Astrocyte (in vitro differentiated cells and primary cell): ENCODE measurements around the gene NHERF2. TPM values are rescaled to one million over a fixed set of nuclear protein-coding genes. Genes with fewer than 3 reads are reported as not detected.

Source experiments
- DNase-seq: peaks from one replicate; pipeline ENCODE4 v3.0.0-alpha.2; 2010; ENCODE audit warnings: low read depth
- FAIRE-seq: peaks from 2 replicates; lab custom pipeline; 2011; peaks lifted over from hg19 to GRCh38; lab: Jason Lieb, UNC
- H2AFZ ChIP-seq: 2 replicates; pipeline ENCODE4 v1.6.0; 2012; ENCODE audit warnings: low read depth, low read length, inconsistent platforms
- H3K27ac ChIP-seq: 2 replicates; pipeline ENCODE4 v1.5.1; 2011; ENCODE audit warnings: low read depth, low read length, inconsistent platforms
- H3K27me3 ChIP-seq: 2 replicates; pipeline ENCODE4 v1.6.0; 2011; ENCODE audit warnings: low read length, inconsistent platforms; ENCODE audit not compliant: insufficient read depth
- H3K36me3 ChIP-seq: 2 replicates; pipeline ENCODE4 v1.5.1; 2011; ENCODE audit warnings: low read length, inconsistent platforms; ENCODE audit not compliant: insufficient read depth
- H3K4me1 ChIP-seq: 2 replicates; pipeline ENCODE4 v1.5.1; 2011; ENCODE audit warnings: low read length, inconsistent platforms; ENCODE audit not compliant: insufficient read depth
- H3K4me2 ChIP-seq: 2 replicates; pipeline ENCODE4 v1.6.0; 2012; ENCODE audit warnings: low read length, inconsistent platforms
- H3K4me3 ChIP-seq: 2 replicates; pipeline ENCODE4 v1.5.1; 2011; ENCODE audit warnings: low read depth, mild to moderate bottlenecking, low read length, inconsistent platforms; ENCODE audit not compliant: insufficient read depth
- H3K79me2 ChIP-seq: 2 replicates; pipeline ENCODE4 v1.6.0; 2012; ENCODE audit warnings: mild to moderate bottlenecking, low read length, inconsistent platforms; ENCODE audit not compliant: insufficient read depth
- H3K9ac ChIP-seq: 2 replicates; pipeline ENCODE4 v1.6.0; 2012; ENCODE audit warnings: mild to moderate bottlenecking, low read length, inconsistent platforms
- H3K9me3 ChIP-seq: 2 replicates; pipeline ENCODE4 v1.5.1; 2012; ENCODE audit warnings: low read depth, mild to moderate bottlenecking, low read length, inconsistent platforms; ENCODE audit not compliant: insufficient read depth
- H4K20me1 ChIP-seq: 2 replicates; pipeline ENCODE4 v1.6.0; 2012; ENCODE audit warnings: low read length, inconsistent platforms; ENCODE audit not compliant: insufficient read depth
- H3K27ac Mint-ChIP-seq: one replicate; pipeline ENCODE4 v1.8.0; 2021; ENCODE audit warnings: mild to moderate bottlenecking, mixed read lengths; ENCODE audit not compliant: unreplicated experiment
- H3K27me3 Mint-ChIP-seq: one replicate; pipeline ENCODE4 v1.8.0; 2021; ENCODE audit warnings: low read depth, mixed read lengths; ENCODE audit not compliant: unreplicated experiment
- H3K36me3 Mint-ChIP-seq: one replicate; pipeline ENCODE4 v1.8.0; 2021; ENCODE audit warnings: low read depth, mixed read lengths; ENCODE audit not compliant: unreplicated experiment
- H3K4me1 Mint-ChIP-seq: one replicate; pipeline ENCODE4 v1.8.0; 2021; ENCODE audit warnings: low read depth, mixed read lengths; ENCODE audit not compliant: unreplicated experiment
- H3K4me3 Mint-ChIP-seq: one replicate; pipeline ENCODE4 v1.8.0; 2021; ENCODE audit warnings: mild to moderate bottlenecking, moderate library complexity, mixed read lengths; ENCODE audit not compliant: unreplicated experiment
- H3K9me3 Mint-ChIP-seq: one replicate; pipeline ENCODE4 v1.8.0; 2021; ENCODE audit warnings: mild to moderate bottlenecking, mixed read lengths; ENCODE audit not compliant: unreplicated experiment
- CTCF ChIP-seq: IDR thresholded peaks from 2 replicates; pipeline ENCODE4 v1.5.1; 2011; ENCODE audit warnings: low read depth, mild to moderate bottlenecking, inconsistent platforms, low read length, moderate library complexity; ENCODE audit not compliant: insufficient read depth
- EZH2 ChIP-seq: IDR thresholded peaks from 2 replicates; pipeline ENCODE4 v1.6.1; 2012; ENCODE audit warnings: mild to moderate bottlenecking, low read length, inconsistent platforms; ENCODE audit not compliant: insufficient read depth
- total RNA-seq: library from RNA; stranded (reverse); gene quantifications from 2 replicates; pipeline ENCODE4 v1.2.1, GENCODE V29; 2021

Gene NHERF2
- total RNA-seq, 1 donor from 2014 or later, result 92.5 TPM

DNA sequence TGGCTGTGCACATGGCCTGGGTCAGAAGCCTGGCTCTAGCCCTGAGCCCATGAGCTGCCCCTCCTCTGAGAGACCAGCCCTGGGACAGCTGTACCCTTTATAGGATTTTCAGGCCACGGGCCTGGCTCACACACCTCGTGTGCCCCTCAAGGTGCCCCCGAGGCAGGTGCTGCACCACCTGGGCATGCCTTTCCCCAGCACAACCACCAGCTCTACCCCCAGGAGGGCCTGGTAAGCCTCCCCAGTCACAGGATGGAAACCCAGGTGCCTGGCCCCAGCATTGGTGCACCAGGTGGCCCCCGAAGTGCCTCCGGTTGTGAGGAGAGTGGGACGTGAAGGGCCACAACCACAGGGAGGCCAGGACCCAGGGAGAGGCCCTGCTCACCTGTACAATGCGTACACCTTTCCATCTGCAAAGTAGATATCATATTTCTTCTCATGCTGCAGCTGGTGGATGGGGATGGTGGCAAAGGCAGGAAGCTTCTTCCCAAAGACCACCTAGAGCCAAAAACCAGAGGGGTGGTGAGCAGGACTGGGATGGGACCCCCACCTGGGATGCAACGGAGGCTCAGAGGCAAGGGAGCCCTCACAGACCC, 23.4 kb upstream of the NHERF2 start:
- no peaks in the 10 kb centered on the region for H3K27me3 Mint-ChIP-seq

DNA sequence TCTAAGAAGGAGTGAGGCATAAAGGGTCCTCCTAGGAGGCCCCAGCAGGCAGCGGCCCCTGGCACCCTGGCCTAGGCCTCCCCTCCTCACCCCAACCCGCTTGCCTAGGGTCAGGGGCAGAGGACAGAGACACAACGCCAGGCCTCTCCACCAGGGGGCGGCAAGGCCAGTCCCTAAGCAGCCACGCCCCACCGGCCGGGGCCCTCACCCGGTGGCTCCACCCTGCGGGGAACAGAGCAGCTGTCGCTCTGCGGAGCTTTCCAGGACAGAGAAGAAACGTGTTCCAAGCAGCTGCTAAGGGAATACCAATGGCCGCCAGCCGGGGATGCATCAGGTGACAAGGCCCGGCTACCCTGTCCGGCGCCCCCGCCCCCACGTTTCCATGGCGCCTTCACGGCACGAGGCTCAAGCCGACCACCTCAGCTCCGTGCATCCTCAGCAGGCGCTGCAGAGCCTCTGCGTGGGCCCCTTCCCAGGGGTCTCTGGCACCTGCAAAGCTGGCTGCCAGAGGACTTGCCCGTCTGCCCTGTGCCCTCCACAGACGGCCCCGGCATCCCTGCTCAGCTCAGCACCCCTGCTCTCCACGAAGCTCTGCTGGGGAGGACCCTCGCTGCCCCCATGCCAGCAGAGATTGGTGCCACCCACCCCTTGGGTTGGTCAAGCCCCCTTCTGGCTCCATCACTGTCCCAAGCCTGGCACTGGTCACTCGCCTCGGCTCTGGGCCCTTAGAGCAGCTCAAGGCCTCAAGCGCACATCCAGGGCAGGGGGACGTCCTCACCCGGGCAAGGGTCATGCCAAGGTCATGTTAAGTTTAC, 22.7 kb upstream of the NHERF2 start:
- Histone ChIP-seq H3K79me2 (peaks cover 80% of the 10 kb centered on the region), H3K27me3 (no peaks in the 10 kb centered on the region)
- FAIRE-seq, result peak; percentile 62

More for the DNA sequence above, 23.4 kb upstream of the NHERF2 start:
- no peak for DNase-seq
- no peaks in the 10 kb centered on the region for H3K9me3 ChIP-seq
- TF ChIP-seq EZH2, result no peak
- TF ChIP-seq CTCF, result no peak
- Mint-ChIP-seq H3K27ac (no peak overlapping the region), H3K4me1 (peaks cover 14% of the 10 kb centered on the region), H3K9me3 (no peaks in the 10 kb centered on the region), H3K36me3 (peaks cover 3% of the 10 kb centered on the region), H3K4me3 (no peak overlapping the region)
- no peak overlapping the region for H3K4me3 ChIP-seq
- FAIRE-seq, result no peak
- no peak overlapping the region for H3K4me2 ChIP-seq
- H4K20me1 ChIP-seq, result peaks cover 75% of the 10 kb centered on the region
- peaks cover 26% of the 10 kb centered on the region for H3K4me1 ChIP-seq
- H3K27me3 ChIP-seq, result no peaks in the 10 kb centered on the region
- H3K79me2 ChIP-seq, result peaks cover 73% of the 10 kb centered on the region
- H3K36me3 ChIP-seq, result peaks cover 2% of the 10 kb centered on the region
- H3K9ac ChIP-seq, result no peak overlapping the region
- no peak overlapping the region for H2AFZ ChIP-seq
- H3K27ac ChIP-seq, result no peak overlapping the region

More for the DNA sequence above, 22.7 kb upstream of the NHERF2 start:
- no peak overlapping the region for H3K27ac ChIP-seq
- peaks cover 82% of the 10 kb centered on the region for H4K20me1 ChIP-seq
- H3K4me2 ChIP-seq, result peak overlapping the region; percentile 68
- H2AFZ ChIP-seq, result no peak overlapping the region
- H3K36me3 ChIP-seq, result peaks cover 2% of the 10 kb centered on the region
- H3K9me3 ChIP-seq, result no peaks in the 10 kb centered on the region
- H3K9ac ChIP-seq, result no peak overlapping the region
- Mint-ChIP-seq H3K27me3 (no peaks in the 10 kb centered on the region), H3K36me3 (peaks cover 5% of the 10 kb centered on the region), H3K9me3 (no peaks in the 10 kb centered on the region), H3K27ac (peak overlapping the region; percentile 41), H3K4me3 (no peak overlapping the region), H3K4me1 (peaks cover 18% of the 10 kb centered on the region)
- peak; percentile 50 for DNase-seq
- H3K4me1 ChIP-seq, result peaks cover 32% of the 10 kb centered on the region
- no peak overlapping the region for H3K4me3 ChIP-seq
- TF ChIP-seq EZH2 (no peak), CTCF (peak; percentile 66)
